Astrocyte of the spinal cord (primary cell): ENCODE results near the gene LDAH.
"Not testable (repeated sequence)": the region's sequence is repeated elsewhere in the genome, so short reads cannot be mapped to it uniquely, and the experiment has no call there.

Experiments
- DNase-seq: peaks from one replicate; pipeline ENCODE4 v3.0.0; 2011; ENCODE audit warnings: low read depth, low spot score
- H3K4me3 ChIP-seq: 2 replicates; pipeline ENCODE4 v1.5.1; 2011; ENCODE audit warnings: low read depth, mild to moderate bottlenecking, low read length, moderate library complexity
- in situ Hi-C: cut with HindIII; loops from 2 replicates; pipeline ENCODE4 v1.10.0; 2017; ENCODE audit warnings: low sequenced_read_pairs
- TF ChIP-seq, protein P1 (sequence below): IDR thresholded peaks from 2 replicates; pipeline ENCODE4 v1.5.1; 2012; ENCODE audit warnings: low read depth, mild to moderate bottlenecking, low read length, inconsistent platforms

Gene LDAH

DNA sequence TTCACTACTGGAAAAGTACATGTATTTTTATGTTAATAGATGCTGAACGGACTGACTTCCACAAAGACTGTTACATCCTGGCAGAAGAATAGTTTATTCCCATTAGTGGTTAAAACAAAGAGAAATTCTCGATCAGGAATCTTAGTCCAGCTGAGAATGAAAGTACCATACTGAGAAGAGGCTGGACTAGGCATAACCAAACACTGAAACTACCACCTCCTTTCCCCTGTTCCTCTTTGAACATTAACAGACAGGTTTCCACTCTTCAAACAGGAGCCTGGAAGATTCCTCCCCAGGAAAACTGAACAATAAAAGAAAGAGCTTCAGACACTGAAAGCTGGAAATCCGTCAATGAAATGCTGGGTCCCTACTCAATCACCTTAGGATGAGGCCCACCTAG is 25.8 kb downstream of the LDAH start:
- no peak for DNase-seq
- in situ Hi-C loops, result no loop called here
- no peak overlapping the region for H3K4me3 ChIP-seq
- TF ChIP-seq, protein P1, sequence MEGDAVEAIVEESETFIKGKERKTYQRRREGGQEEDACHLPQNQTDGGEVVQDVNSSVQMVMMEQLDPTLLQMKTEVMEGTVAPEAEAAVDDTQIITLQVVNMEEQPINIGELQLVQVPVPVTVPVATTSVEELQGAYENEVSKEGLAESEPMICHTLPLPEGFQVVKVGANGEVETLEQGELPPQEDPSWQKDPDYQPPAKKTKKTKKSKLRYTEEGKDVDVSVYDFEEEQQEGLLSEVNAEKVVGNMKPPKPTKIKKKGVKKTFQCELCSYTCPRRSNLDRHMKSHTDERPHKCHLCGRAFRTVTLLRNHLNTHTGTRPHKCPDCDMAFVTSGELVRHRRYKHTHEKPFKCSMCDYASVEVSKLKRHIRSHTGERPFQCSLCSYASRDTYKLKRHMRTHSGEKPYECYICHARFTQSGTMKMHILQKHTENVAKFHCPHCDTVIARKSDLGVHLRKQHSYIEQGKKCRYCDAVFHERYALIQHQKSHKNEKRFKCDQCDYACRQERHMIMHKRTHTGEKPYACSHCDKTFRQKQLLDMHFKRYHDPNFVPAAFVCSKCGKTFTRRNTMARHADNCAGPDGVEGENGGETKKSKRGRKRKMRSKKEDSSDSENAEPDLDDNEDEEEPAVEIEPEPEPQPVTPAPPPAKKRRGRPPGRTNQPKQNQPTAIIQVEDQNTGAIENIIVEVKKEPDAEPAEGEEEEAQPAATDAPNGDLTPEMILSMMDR, result no peak

DNA sequence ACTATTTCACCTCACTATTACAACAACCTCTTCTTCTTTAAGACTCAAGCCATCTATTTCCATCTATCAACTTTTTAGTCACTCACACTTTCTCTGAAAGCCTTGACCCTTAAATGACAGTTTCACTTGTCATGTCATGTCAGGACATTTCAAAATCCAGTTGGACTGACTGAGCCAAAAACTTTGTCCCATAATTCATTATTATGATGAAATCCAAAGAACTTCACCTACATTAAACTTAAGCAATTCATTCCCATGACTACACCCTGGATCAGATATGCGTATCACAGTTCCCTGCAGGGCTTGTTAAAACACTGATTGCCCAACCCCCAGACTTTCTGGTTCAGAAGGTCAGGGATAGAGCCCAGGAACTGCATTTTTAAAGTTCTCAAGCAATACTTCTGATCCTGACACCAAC is 26.5 kb downstream of the LDAH start:
- H3K4me3 ChIP-seq, result no peak overlapping the region
- TF ChIP-seq, protein P1, result no peak
- no peak for DNase-seq
- in situ Hi-C loops, result no loop called here

DNA sequence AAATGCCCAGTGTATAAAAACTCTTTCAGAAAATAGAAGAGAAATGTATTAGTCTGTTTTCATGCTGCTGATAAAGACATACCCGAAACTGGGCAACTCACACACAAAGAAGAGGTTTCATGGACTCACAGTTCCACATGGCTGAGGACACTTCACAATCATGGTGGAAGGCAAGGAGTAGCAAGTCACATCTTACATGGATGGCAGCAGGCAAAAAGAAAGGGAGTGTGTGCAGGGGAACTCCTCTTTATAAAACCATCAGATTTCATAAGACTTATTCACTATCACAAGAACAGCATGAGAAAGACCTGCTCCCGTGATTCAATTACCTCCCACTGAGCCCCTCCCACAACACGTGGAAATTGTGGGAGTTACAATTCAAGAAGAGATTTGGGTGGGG is 29.0 kb downstream of the LDAH start:
- H3K4me3 ChIP-seq, in situ Hi-C loops: not testable (repeated sequence)

DNA sequence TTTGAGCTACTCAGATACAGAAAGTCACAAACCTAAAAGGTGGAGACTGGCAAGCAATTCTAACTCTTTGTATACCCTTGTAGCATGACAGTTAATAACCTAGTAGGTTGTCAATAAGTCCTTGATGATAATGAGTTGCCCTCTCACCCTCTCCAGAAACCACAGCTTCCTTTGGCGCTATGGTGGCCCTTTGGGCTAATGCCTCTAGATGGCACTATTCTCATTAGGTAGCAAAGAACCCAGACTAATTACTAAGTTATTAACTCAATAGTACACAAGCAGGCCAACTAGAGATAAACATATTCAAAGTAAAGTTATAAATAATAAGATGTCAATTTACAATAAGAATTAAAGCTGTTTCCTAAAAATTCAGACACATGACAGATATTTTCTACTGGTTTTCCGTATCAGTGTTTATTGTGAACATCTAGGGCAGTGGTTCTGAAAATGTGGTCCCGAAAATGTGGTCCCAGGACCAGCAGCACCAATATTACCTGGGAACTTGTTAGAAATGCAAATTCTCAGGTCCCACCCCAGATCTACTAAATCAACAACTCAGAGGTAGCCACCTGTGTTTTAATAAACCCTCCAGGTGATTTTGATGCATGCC is 41.1 kb downstream of the LDAH start:
- DNase-seq, result peak; percentile 8
- in situ Hi-C loops, result no loop called here
- TF ChIP-seq, protein P1, result peak; percentile 63
- H3K4me3 ChIP-seq, result no peak overlapping the region

More for the DNA sequence above, 29.0 kb downstream of the LDAH start:
- not testable (repeated sequence) for DNase-seq

DNA sequence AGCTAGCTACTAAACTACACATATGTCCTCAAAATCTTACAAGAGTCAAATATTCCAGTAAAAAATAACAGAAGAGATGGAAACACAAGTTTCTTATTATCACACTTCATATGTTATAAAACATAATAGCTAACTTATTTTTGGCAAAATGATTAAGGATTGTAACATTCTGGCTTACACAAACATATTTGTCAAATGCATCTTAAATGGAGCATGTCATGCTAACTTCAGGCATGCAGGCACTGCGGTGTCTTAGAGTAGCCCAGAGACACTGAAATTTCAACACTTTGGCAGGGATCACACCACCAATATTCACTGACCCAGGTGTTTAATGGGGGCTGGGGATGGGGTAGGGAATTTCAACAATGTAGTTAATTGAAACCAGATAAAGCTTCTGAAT is 51.6 kb downstream of the LDAH start:
- no peak overlapping the region for H3K4me3 ChIP-seq
- in situ Hi-C loops, result no loop called here
- DNase-seq, result no peak
- TF ChIP-seq, protein P1, result no peak

DNA sequence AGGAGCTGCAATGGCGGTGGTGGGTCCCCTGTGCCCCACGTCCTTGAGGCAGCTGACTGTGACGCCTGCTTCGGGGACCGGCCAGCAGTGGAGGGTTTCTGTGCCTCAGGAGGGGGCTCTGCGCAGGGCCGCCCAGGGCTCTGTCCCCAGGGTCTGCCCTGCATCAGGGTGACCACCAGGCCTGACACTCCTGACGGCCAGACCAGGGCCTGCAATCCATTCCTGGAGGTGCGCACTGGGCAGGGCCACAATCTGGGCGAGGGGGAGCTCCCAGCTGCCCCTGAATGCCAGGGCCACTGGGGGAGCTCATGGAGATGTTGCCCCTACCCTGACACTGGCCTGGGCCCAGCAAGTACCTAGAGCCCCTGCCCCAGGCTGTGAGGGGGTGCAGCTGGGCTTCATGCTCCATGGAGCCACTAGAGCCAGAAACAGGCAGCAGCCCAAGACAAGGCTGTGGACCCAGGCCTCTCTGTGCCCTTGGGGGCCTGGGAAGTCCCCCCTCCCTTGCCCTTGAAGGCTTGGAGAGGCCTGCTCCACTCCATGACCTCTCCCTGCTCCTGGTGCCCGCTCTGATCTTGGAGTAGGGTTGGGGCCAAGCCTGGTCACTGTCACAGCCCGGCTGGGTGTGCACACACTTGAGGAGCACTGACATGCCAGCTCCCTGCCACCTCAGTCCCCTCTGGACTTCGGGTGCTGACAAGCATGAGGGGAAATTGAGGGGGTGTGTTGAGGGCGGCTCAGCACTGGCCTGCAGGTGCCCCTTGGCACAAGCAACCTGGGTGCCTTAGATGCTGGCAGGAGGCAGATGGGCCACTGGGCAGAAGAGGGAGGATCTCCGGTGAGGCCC is 55.9 kb downstream of the LDAH start:
- TF ChIP-seq, protein P1, result no peak
- in situ Hi-C loops, result no loop called here
- no peak overlapping the region for H3K4me3 ChIP-seq
- no peak for DNase-seq

DNA sequence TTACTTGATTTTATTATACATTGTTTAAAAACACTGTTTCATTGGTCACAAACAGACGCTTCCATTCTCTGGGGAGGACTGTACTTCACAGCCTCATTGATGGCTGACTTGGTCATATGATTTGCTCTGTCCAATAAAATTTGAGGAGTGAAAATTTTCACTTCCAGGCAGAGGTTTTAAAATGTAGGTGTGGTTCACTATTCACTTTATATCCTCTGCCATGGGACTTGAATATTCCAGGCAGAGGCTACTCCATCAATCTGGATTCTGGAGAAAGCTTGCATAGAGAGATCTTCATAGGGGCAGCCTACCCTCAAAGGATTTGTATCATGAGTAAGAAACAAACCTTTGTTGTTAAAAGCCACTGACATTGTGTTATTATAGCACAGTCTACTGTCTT is 56.7 kb downstream of the LDAH start:
- TF ChIP-seq, protein P1, result no peak
- no peak overlapping the region for H3K4me3 ChIP-seq
- in situ Hi-C loops, result no loop called here
- no peak for DNase-seq
